WTC11 (cell line): Measurements from ENCODE around the gene TMEM9B. TPM values are rescaled to one million over a fixed set of nuclear protein-coding genes. Genes with fewer than 3 reads are reported as not detected.

Experiments used
- ATAC-seq: fragments of 200-7000 bp; cut with Tn5 transposase; 2 replicates; pipeline ENCODE4 v1.10.0; 2021; ENCODE audit warnings: mild to moderate bottlenecking, moderate library complexity
- CTCF ChIA-PET: fragments of 300-600 bp; sonication (Branson Sonifier 250); formaldehyde crosslinking; loops from one replicate; lab custom pipeline; 2021; ENCODE audit warnings: antibody characterized with exemption; lab: Charles Lee
- POLR2A ChIA-PET: fragments of 350-600 bp; sonication (Branson Sonifier 250); formaldehyde crosslinking; loops from one replicate; lab custom pipeline; 2021; ENCODE audit warnings: antibody characterized with exemption; lab: Charles Lee
- DNase-seq: peaks from one replicate; pipeline ENCODE4 v3.0.0; 2021; ENCODE audit warnings: low spot score
- H3K27ac Mint-ChIP-seq: 2 replicates; pipeline ENCODE4 v1.8.0; 2021; ENCODE audit warnings: mixed read lengths
- H3K27me3 Mint-ChIP-seq: 2 replicates; pipeline ENCODE4 v1.8.0; 2021; ENCODE audit warnings: low read depth, mild to moderate bottlenecking, moderate library complexity, mixed read lengths
- H3K36me3 Mint-ChIP-seq: 2 replicates; pipeline ENCODE4 v1.8.0; 2021; ENCODE audit warnings: mixed read lengths
- H3K4me1 Mint-ChIP-seq: 2 replicates; pipeline ENCODE4 v1.8.0; 2022; ENCODE audit warnings: mixed read lengths
- H3K4me3 Mint-ChIP-seq: 2 replicates; pipeline ENCODE4 v1.8.0; 2021; ENCODE audit warnings: mild to moderate bottlenecking, moderate library complexity, mixed read lengths
- H3K9me3 Mint-ChIP-seq: 2 replicates; pipeline ENCODE4 v1.8.0; 2021; ENCODE audit warnings: mixed read lengths
- ATF1 ChIP-seq: sonication (generic); formaldehyde crosslinking; IDR thresholded peaks from 2 replicates; pipeline ENCODE4 v1.8.1; 2023; ENCODE audit warnings: mild to moderate bottlenecking, moderate library complexity, missing genetic modification reagents
- CREM ChIP-seq: sonication (generic); formaldehyde crosslinking; IDR thresholded peaks from 2 replicates; pipeline ENCODE4 v1.8.1; 2022; ENCODE audit warnings: mild to moderate bottlenecking, missing genetic modification reagents, moderate library complexity
- ESRRA ChIP-seq: sonication (generic); formaldehyde crosslinking; IDR thresholded peaks from 2 replicates; pipeline ENCODE4 v1.8.1; 2022; ENCODE audit warnings: mild to moderate bottlenecking, missing genetic modification reagents, borderline replicate concordance
- KAT7 ChIP-seq: sonication (generic); formaldehyde crosslinking; IDR thresholded peaks from 2 replicates; pipeline ENCODE4 v1.8.1; 2023; ENCODE audit warnings: missing genetic modification reagents, mild to moderate bottlenecking, borderline replicate concordance
- NFATC4 ChIP-seq: fragments of 250-450 bp; sonication (Bioruptor Pico); IDR thresholded peaks from 2 replicates; pipeline ENCODE4 v1.9.0; 2021; ENCODE audit warnings: mild to moderate bottlenecking
- NFE2L1 ChIP-seq: sonication (generic); formaldehyde crosslinking; IDR thresholded peaks from 2 replicates; pipeline ENCODE4 v1.8.1; 2023; ENCODE audit warnings: missing genetic modification reagents
- NR2C2 ChIP-seq: sonication (generic); formaldehyde crosslinking; IDR thresholded peaks from 2 replicates; pipeline ENCODE4 v1.8.0; 2022; ENCODE audit warnings: mild to moderate bottlenecking, missing genetic modification reagents
- PRRX2 ChIP-seq: fragments of 250-450 bp; sonication (Bioruptor Pico); IDR thresholded peaks from 2 replicates; pipeline ENCODE4 v1.8.0; 2021; ENCODE audit warnings: mild to moderate bottlenecking
- RORB ChIP-seq: fragments of 250-450 bp; sonication (Bioruptor Pico); IDR thresholded peaks from 2 replicates; pipeline ENCODE4 v1.9.0; 2021; ENCODE audit warnings: mild to moderate bottlenecking
- SMAD3 ChIP-seq: sonication (generic); formaldehyde crosslinking; IDR thresholded peaks from 2 replicates; pipeline ENCODE4 v1.8.0; 2022; ENCODE audit warnings: missing genetic modification reagents, mild to moderate bottlenecking, borderline replicate concordance
- SP1 ChIP-seq: sonication (generic); formaldehyde crosslinking; conservative IDR thresholded peaks from 2 replicates; pipeline ENCODE4 v1.8.1; 2022; ENCODE audit warnings: missing genetic modification reagents
- TEAD1 ChIP-seq: sonication (generic); formaldehyde crosslinking; IDR thresholded peaks from 2 replicates; pipeline ENCODE4 v1.8.0; 2022; ENCODE audit warnings: mild to moderate bottlenecking, missing genetic modification reagents
- TEAD4 ChIP-seq: sonication (generic); formaldehyde crosslinking; IDR thresholded peaks from 2 replicates; pipeline ENCODE4 v1.8.0; 2022; ENCODE audit warnings: mild to moderate bottlenecking, missing genetic modification reagents
- ZBTB21 ChIP-seq: sonication (generic); formaldehyde crosslinking; IDR thresholded peaks from 2 replicates; pipeline ENCODE4 v1.8.1; 2023; ENCODE audit warnings: mild to moderate bottlenecking, missing genetic modification reagents, borderline replicate concordance
- ZNF138 ChIP-seq: sonication (generic); formaldehyde crosslinking; conservative IDR thresholded peaks from 2 replicates; pipeline ENCODE4 v1.8.1; 2022; ENCODE audit warnings: mild to moderate bottlenecking, moderate library complexity, missing genetic modification reagents
- ZNF263 ChIP-seq: sonication (generic); formaldehyde crosslinking; IDR thresholded peaks from 2 replicates; pipeline ENCODE4 v1.8.1; 2022; ENCODE audit warnings: low read depth, mild to moderate bottlenecking, moderate library complexity, missing genetic modification reagents
- total RNA-seq: library from RNA; stranded (reverse); gene quantifications from 3 replicates; pipeline ENCODE4 v1.2.3, GENCODE V29; 2021
- TF ChIP-seq, protein P1 (sequence below): sonication (generic); formaldehyde crosslinking; IDR thresholded peaks from 2 replicates; pipeline ENCODE4 v1.8.0; 2022; ENCODE audit warnings: mild to moderate bottlenecking, missing genetic modification reagents
- TF ChIP-seq, protein P2 (sequence below): sonication (generic); formaldehyde crosslinking; IDR thresholded peaks from 2 replicates; pipeline ENCODE4 v1.8.1; 2022; ENCODE audit warnings: missing genetic modification reagents, borderline replicate concordance
- TF ChIP-seq, protein P3 (sequence below): sonication (generic); formaldehyde crosslinking; IDR thresholded peaks from 2 replicates; pipeline ENCODE4 v1.8.0; 2023; ENCODE audit warnings: missing genetic modification reagents
- TF ChIP-seq, protein P4 (sequence below): sonication (generic); formaldehyde crosslinking; IDR thresholded peaks from 2 replicates; pipeline ENCODE4 v1.8.0; 2023; ENCODE audit warnings: missing genetic modification reagents, mild to moderate bottlenecking, borderline replicate concordance

The TMEM9B gene
- total RNA-seq, 1 experiment from 2014 or later, result 8.7 TPM

DNA sequence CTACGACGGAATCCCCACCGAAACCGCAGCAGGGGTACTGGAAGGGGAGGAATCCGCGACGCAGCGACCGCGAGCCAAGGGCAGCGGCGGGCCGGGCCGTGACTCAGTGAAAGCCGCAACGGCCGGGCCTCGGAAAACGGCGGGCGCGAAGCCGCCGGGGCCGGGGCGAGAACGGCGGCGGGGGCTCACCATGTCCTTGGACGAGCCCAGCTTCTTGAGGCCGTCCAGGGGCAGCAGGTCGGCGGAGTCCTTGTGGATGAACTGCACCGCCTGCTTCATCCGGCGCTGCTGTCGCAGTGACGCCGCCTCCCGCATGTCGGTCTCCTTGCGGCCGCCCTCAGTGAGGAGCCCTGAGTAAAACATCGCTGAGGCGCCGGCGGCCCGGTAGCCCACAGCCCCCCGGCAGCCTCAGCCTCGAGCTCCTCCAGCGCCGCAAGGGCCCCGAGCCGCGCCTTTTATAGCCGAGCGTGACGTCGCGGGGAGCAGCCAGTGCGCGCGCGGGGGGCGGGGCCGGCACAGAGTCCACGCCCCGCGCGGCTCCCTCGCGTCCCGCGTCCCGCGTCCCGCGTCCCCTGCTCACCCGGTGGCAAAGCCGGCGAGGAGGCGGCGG lies 39.4 kb upstream of the TMEM9B start, which contains the start of gene NRIP3 (continued):
- TF ChIP-seq, protein P1, sequence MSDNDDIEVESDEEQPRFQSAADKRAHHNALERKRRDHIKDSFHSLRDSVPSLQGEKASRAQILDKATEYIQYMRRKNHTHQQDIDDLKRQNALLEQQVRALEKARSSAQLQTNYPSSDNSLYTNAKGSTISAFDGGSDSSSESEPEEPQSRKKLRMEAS (CRISPR knock-in tag), result peak; percentile 82
- TF ChIP-seq ATF1 (CRISPR knock-in tag) (peak; percentile 54; the same call in 1 of the 2 replicates), SP1 (CRISPR knock-in tag) (no peak), CREM (CRISPR knock-in tag) (peak; percentile 70; the same call in 1 of the 2 replicates), TEAD1 (peak; percentile 39; the same call in 1 of the 2 replicates)
- TF ChIP-seq, all 79 proteins: peak for 7

DNA sequence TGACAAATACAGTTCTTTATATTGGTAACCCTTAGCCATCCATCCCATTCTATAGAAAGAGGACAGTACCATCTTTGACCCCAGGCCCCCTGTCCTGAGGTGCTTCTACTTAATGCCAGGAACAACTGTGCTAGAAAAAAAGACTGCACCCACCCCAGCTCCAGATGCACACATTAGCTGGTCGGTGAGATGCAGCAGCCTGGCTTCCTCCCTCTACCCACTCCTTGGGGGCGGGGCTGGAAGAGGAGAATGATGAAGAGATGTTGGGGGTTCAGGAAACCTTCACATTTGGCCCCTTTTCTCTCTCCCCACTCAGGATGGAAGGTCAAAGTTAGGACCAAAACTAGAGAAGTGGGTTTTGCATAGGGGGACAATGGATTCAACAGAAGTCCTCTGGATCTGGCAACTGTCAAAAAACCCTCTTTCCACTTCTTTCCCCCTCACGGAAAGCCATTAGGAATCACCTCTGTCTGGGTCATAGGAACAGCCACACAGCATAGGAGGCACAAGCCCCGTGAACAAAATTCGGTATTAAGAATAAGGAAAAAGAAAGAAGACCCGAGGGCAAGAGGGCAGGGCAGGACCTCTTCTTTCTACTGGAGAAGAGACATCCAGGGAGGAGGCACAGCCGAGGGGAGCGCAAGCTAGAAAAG lies 38.8 kb upstream of the TMEM9B start:
- H3K27me3 Mint-ChIP-seq, result peaks cover 77% of the 10 kb centered on the region

More for the DNA sequence above, 38.8 kb upstream of the TMEM9B start:
- no peak for TF ChIP-seq ZNF138 (CRISPR knock-in tag)
- no peak for TF ChIP-seq ZBTB21 (CRISPR knock-in tag)
- TF ChIP-seq ZNF263 (CRISPR knock-in tag), result no peak
- TF ChIP-seq, protein P2, sequence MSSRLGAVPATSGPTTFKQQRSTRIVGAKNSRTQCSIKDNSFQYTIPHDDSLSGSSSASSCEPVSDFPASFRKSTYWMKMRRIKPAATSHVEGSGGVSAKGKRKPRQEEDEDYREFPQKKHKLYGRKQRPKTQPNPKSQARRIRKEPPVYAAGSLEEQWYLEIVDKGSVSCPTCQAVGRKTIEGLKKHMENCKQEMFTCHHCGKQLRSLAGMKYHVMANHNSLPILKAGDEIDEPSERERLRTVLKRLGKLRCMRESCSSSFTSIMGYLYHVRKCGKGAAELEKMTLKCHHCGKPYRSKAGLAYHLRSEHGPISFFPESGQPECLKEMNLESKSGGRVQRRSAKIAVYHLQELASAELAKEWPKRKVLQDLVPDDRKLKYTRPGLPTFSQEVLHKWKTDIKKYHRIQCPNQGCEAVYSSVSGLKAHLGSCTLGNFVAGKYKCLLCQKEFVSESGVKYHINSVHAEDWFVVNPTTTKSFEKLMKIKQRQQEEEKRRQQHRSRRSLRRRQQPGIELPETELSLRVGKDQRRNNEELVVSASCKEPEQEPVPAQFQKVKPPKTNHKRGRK (CRISPR knock-in tag), result no peak
- no peak for TF ChIP-seq NR2C2 (CRISPR knock-in tag)
- TF ChIP-seq RORB (CRISPR knock-in tag), result no peak
- TF ChIP-seq, protein P3, sequence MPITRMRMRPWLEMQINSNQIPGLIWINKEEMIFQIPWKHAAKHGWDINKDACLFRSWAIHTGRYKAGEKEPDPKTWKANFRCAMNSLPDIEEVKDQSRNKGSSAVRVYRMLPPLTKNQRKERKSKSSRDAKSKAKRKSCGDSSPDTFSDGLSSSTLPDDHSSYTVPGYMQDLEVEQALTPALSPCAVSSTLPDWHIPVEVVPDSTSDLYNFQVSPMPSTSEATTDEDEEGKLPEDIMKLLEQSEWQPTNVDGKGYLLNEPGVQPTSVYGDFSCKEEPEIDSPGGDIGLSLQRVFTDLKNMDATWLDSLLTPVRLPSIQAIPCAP (CRISPR knock-in tag), result no peak
- TF ChIP-seq, protein P4, sequence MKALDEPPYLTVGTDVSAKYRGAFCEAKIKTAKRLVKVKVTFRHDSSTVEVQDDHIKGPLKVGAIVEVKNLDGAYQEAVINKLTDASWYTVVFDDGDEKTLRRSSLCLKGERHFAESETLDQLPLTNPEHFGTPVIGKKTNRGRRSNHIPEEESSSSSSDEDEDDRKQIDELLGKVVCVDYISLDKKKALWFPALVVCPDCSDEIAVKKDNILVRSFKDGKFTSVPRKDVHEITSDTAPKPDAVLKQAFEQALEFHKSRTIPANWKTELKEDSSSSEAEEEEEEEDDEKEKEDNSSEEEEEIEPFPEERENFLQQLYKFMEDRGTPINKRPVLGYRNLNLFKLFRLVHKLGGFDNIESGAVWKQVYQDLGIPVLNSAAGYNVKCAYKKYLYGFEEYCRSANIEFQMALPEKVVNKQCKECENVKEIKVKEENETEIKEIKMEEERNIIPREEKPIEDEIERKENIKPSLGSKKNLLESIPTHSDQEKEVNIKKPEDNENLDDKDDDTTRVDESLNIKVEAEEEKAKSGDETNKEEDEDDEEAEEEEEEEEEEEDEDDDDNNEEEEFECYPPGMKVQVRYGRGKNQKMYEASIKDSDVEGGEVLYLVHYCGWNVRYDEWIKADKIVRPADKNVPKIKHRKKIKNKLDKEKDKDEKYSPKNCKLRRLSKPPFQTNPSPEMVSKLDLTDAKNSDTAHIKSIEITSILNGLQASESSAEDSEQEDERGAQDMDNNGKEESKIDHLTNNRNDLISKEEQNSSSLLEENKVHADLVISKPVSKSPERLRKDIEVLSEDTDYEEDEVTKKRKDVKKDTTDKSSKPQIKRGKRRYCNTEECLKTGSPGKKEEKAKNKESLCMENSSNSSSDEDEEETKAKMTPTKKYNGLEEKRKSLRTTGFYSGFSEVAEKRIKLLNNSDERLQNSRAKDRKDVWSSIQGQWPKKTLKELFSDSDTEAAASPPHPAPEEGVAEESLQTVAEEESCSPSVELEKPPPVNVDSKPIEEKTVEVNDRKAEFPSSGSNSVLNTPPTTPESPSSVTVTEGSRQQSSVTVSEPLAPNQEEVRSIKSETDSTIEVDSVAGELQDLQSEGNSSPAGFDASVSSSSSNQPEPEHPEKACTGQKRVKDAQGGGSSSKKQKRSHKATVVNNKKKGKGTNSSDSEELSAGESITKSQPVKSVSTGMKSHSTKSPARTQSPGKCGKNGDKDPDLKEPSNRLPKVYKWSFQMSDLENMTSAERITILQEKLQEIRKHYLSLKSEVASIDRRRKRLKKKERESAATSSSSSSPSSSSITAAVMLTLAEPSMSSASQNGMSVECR (CRISPR knock-in tag), result no peak
- no peak for TF ChIP-seq PRRX2 (CRISPR knock-in tag)
- no peak for TF ChIP-seq NFE2L1 (CRISPR knock-in tag)
- no peak for TF ChIP-seq TEAD4
- TF ChIP-seq KAT7 (CRISPR knock-in tag), result no peak
- no peak for TF ChIP-seq ESRRA
- TF ChIP-seq NFATC4 (CRISPR knock-in tag), result no peak
- TF ChIP-seq SMAD3, result no peak
- TF ChIP-seq, all 79 proteins: peak for 0
- POLR2A ChIA-PET, result interaction anchor here (0.6 to 0.8 kb wide), 3 partner anchors 11 to 39 kb away, joined by 3 read pairs; no protein-coding TSS in a partner anchor
- H3K36me3 Mint-ChIP-seq, result no peaks in the 10 kb centered on the region
- H3K4me1 Mint-ChIP-seq, result peaks cover 18% of the 10 kb centered on the region
- H3K27ac Mint-ChIP-seq, result no peak overlapping the region
- CTCF ChIA-PET, result interaction anchor here (1.0 to 1.8 kb wide), 8 partner anchors 13 to 505 kb away, joined by 3 to 9 read pairs (median 5); no protein-coding TSS in a partner anchor
- ATAC-seq (no peak), DNase-seq (no peak)
- H3K4me3 Mint-ChIP-seq, result peak overlapping the region; percentile 74
- H3K9me3 Mint-ChIP-seq, result no peaks in the 10 kb centered on the region
